Lower leg skin (tissue), 3 donors: ENCODE results near the gene OR10H1.

Experiments
- CTCF ChIP-seq, 3 donors: fragments of 450-650 bp; IDR thresholded peaks; one replicate each; pipeline ENCODE4 v1.5.1; 2016; ENCODE audit warnings: antibody characterized with exemption in 3 of 3, mild to moderate bottlenecking in 3 of 3, moderate library complexity in 2 of 3
- POLR2A ChIP-seq, 2 donors: fragments of 450-650 bp; IDR thresholded peaks; one replicate each; pipeline ENCODE4 v1.6.1; 2016 to 2017; ENCODE audit warnings: antibody characterized with exemption in 2 of 2, mild to moderate bottlenecking in 1 of 2, moderate library complexity in 1 of 2

- TF ChIP-seq CTCF (IDR thresholded peaks at IDR 0.05) = no peak
- no peak for TF ChIP-seq POLR2A (IDR thresholded peaks at IDR 0.05)
Measured at GRCh38 chr19:15812060-15812722, 3.3 kb downstream of the OR10H1 start.
